ENCODE measurements around the gene MPZL2. TPM values are rescaled to one million over a fixed set of nuclear protein-coding genes. Genes with fewer than 3 reads are reported as not detected.

Gene MPZL2
- total RNA-seq, 2 experiments from 2014 or later = 15.8 to 17.8 TPM

- no peak overlapping the region for H3K27ac Mint-ChIP-seq
Observed at GRCh38 chr11:118230088-118230487, 34.0 kb downstream of the MPZL2 start.

DNA sequence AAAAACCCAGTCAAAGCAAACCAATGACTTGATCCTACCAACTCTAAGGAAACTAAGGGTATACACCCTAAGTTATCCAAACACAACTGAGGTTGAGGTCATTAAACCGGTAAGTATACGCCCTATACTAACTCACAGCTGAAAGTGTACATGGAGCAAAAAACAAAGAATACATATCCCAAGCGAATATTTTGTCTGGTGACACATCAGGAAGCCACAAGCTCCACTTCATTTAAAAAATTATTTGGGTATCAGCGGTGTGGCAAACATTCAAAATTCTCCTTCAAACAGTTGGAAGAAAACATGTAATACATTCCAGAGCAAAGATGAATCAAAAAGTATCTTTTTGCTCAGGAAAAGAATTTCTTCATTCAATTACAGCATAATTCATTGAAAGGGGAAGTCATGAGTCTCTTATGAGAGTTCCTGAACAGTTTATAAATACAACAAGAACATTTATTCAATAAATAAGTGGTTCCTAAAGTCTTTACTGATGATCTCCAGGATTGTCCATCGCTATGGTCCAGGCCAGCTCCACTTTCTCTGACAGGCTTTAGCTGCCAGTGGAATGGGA, 34.7 kb downstream of the MPZL2 start:
- H3K36me3 Mint-ChIP-seq = peaks cover 71% of the 10 kb centered on the region
- peaks cover 41% of the 10 kb centered on the region for H3K4me1 Mint-ChIP-seq (ENCODE audit: low read depth)
- CTCF ChIA-PET = interaction anchor here (1.0 to 3.2 kb wide), 2 partner anchors 10 to 31 kb away, joined by 5 to 8 read pairs; no protein-coding TSS in a partner anchor
- DNase-seq = no peak
- POLR2A ChIA-PET = interaction anchor here (0.7 to 3.4 kb wide), 5 partner anchors 9 to 231 kb away, joined by 3 to 27 read pairs (median 4); no protein-coding TSS in a partner anchor
- H3K27ac Mint-ChIP-seq = no peak overlapping the region
- no peak overlapping the region for H3K4me3 Mint-ChIP-seq
- peaks cover 7% of the 10 kb centered on the region for H3K9me3 Mint-ChIP-seq
- intact Hi-C loops (cut with micrococcal nuclease) = no loop called here
- no peaks in the 10 kb centered on the region for H3K27me3 Mint-ChIP-seq

More at GRCh38 chr11:118230088-118230487, 34.0 kb downstream of the MPZL2 start:
- Mint-ChIP-seq H3K9me3 (peaks cover 6% of the 10 kb centered on the region), H3K36me3 (peaks cover 71% of the 10 kb centered on the region), H3K27me3 (no peaks in the 10 kb centered on the region), H3K4me3 (no peak overlapping the region), H3K4me1 (ENCODE audit: low read depth) (peaks cover 34% of the 10 kb centered on the region)
- peak; percentile 44 for DNase-seq
- ChIA-PET POLR2A (interaction anchor here (0.7 to 3.4 kb wide), 6 partner anchors 10 to 232 kb away, joined by 3 to 27 read pairs (median 4); no protein-coding TSS in a partner anchor), CTCF (interaction anchor here (1.5 to 3.2 kb wide), 2 partner anchors 10 to 68 kb away, joined by 3 to 8 read pairs; no protein-coding TSS in a partner anchor)
- intact Hi-C loops (cut with micrococcal nuclease) = no loop called here

GRCh38 chr11:118227865-118228785, 36.0 kb downstream of the MPZL2 start:
- ChIA-PET POLR2A (interaction anchor here (3.4 to 4.6 kb wide), 3 partner anchors 12 to 13 kb away, joined by 27 to 97 read pairs (median 81); no protein-coding TSS in a partner anchor), CTCF (interaction anchor here (1.3 to 3.2 kb wide), 4 partner anchors 10 to 13 kb away, joined by 6 to 14 read pairs (median 11); no protein-coding TSS in a partner anchor)
- peaks cover 47% of the 10 kb centered on the region for H3K4me1 Mint-ChIP-seq (ENCODE audit: low read depth)
- no peaks in the 10 kb centered on the region for H3K27me3 Mint-ChIP-seq
- peaks cover 7% of the 10 kb centered on the region for H3K9me3 Mint-ChIP-seq
- peak overlapping the region; percentile 45 for H3K4me3 Mint-ChIP-seq
- peaks cover 69% of the 10 kb centered on the region for H3K36me3 Mint-ChIP-seq
- peak; percentile 43 for DNase-seq
- no peak overlapping the region for H3K27ac Mint-ChIP-seq
- intact Hi-C loops (cut with micrococcal nuclease) = no loop called here

DNA sequence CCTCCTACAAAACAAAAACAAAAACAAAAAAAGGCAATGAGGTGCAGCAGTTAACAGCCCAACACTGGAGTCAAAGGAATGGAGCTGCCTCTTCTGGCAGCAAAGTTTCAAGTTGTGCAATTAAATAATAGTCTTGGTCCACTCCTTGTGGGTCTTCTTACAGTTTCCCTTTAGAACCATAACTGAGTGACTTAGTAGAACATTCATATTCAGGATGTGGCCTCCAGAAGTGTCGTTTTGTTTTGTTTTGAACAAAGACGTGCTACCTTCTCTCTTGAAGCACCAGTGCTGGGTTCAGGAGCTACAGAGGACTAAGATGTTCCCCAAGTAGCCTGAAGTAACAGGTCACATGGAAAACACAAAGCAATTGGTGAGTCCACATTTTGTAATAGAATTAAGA, 37.3 kb downstream of the MPZL2 start:
- H3K4me3 Mint-ChIP-seq = peak overlapping the region; percentile 10
- peaks cover 7% of the 10 kb centered on the region for H3K9me3 Mint-ChIP-seq
- POLR2A ChIA-PET = interaction anchor here (0.8 to 4.6 kb wide), 7 partner anchors 10 to 77 kb away, joined by 3 to 97 read pairs (median 5); no protein-coding TSS in a partner anchor
- intact Hi-C loops (cut with micrococcal nuclease) = no loop called here
- H3K27ac Mint-ChIP-seq = no peak overlapping the region
- CTCF ChIA-PET = interaction anchor here (0.7 to 1.9 kb wide), 8 partner anchors 9 to 122 kb away, joined by 3 to 14 read pairs (median 6); partner anchors contain the start of gene CD3D
- H3K36me3 Mint-ChIP-seq = peaks cover 73% of the 10 kb centered on the region
- no peaks in the 10 kb centered on the region for H3K27me3 Mint-ChIP-seq
- peaks cover 59% of the 10 kb centered on the region for H3K4me1 Mint-ChIP-seq (ENCODE audit: low read depth)
- DNase-seq = no peak

- CTCF ChIA-PET = interaction anchor here (1.4 to 1.9 kb wide), 6 partner anchors 9 to 116 kb away, joined by 3 to 14 read pairs (median 8); partner anchors contain the start of gene CD3D
- POLR2A ChIA-PET = interaction anchor here (0.6 to 4.6 kb wide), 9 partner anchors 10 to 78 kb away, joined by 3 to 97 read pairs (median 5); no protein-coding TSS in a partner anchor
- Mint-ChIP-seq H3K9me3 (peaks cover 7% of the 10 kb centered on the region), H3K4me1 (ENCODE audit: low read depth) (peaks cover 64% of the 10 kb centered on the region), H3K4me3 (no peak overlapping the region), H3K27ac (no peak overlapping the region), H3K36me3 (peaks cover 77% of the 10 kb centered on the region), H3K27me3 (no peaks in the 10 kb centered on the region)
- DNase-seq = no peak
- intact Hi-C loops (cut with micrococcal nuclease) = no loop called here
Observed at GRCh38 chr11:118226296-118226695, 37.8 kb downstream of the MPZL2 start.

DNA sequence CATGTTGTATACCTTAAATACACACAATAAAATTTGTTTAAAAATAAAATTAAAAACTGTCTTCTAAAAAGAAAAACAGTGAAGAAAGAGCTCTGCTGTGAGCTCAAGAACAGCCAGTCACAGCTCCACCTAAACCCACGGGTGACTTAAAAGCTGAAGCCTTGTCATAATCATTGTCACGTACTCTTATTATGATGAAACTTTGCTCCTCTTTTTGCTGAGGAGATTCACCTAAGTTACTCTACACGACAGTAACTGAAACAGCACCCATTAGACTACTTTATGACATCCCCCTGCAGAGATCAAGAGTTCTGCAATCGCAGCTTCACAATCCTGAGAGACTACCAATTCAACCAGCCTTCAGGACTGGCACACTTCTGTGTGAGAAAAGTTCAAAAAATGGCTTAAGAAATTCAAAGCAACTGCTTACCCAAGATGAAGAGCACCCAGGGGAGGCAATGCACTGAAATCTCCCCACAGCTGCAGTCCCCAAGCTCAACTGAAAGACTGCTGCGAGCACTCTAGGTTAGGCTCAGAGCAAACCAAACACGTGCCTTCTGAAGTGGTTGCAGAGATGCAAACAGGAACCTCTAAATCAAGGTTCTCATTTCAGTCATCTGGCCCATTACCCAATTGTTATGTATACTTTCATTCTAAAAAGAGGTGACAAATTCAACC, 39.4 kb downstream of the MPZL2 start, which contains the start of gene JAML:
TSS of gene JAML (minus strand) at position 501 of the 678 bp plus-strand sequence. CDS start 10,145 bp downstream, outside the sequence.
- Mint-ChIP-seq H3K9me3 (peaks cover 7% of the 10 kb centered on the region), H3K27ac (peak within 1 kb of the TSS; percentile 97), H3K36me3 (peaks cover 83% of the 10 kb centered on the region), H3K4me1 (ENCODE audit: low read depth) (peaks cover 80% of the 10 kb centered on the region), H3K27me3 (no peaks in the 10 kb centered on the region), H3K4me3 (peak within 1 kb of the TSS; percentile 82)
- intact Hi-C loops (cut with micrococcal nuclease) = loop anchor here (1.0 kb wide), 4 partner anchors 7 to 27 kb away; no protein-coding TSS in a partner anchor
- DNase-seq = peak; percentile 84
- ChIA-PET CTCF (interaction anchor here (0.6 to 1.8 kb wide), 11 partner anchors 8 to 118 kb away, joined by 3 to 12 read pairs (median 6); partner anchors contain the start of genes CD3D and MPZL3), POLR2A (interaction anchor here (0.8 to 4.6 kb wide), 15 partner anchors 8 to 214 kb away, joined by 3 to 97 read pairs (median 9); partner anchors contain the start of genes CD3D, CD3E and MPZL3)

DNA sequence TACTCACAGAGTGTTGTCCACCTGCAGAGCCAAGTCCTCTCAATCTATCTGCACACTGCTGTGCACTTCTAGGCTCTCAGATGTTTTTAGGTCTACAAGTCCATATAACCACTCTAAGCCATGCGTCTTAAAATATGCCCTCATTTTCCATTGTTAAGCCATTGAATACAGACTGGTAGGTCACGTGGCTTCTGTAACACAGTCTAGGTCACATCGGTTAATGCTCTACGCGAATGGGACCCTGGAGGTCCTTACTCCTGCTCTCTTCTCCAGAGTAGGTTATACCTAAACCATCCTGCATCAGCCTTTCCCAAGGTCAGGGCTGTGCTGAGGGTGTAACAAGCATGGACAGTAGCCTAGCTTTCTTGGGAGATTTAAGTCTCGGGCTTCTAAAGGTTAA, 40.1 kb downstream of the MPZL2 start:
- POLR2A ChIA-PET = interaction anchor here (0.8 to 4.6 kb wide), 13 partner anchors 8 to 214 kb away, joined by 3 to 97 read pairs (median 9); partner anchors contain the start of genes CD3D, CD3E and MPZL3
- Mint-ChIP-seq H3K4me3 (peak overlapping the region; percentile 82), H3K4me1 (ENCODE audit: low read depth) (peaks cover 87% of the 10 kb centered on the region), H3K27me3 (no peaks in the 10 kb centered on the region), H3K27ac (peak overlapping the region; percentile 97), H3K9me3 (peaks cover 7% of the 10 kb centered on the region), H3K36me3 (peaks cover 83% of the 10 kb centered on the region)
- CTCF ChIA-PET = interaction anchor here (0.9 to 1.8 kb wide), 10 partner anchors 8 to 72 kb away, joined by 3 to 12 read pairs (median 6); partner anchors contain the start of gene MPZL3
- intact Hi-C loops (cut with micrococcal nuclease) = loop anchor here (1.0 kb wide), 3 partner anchors 8 to 27 kb away; no protein-coding TSS in a partner anchor
- DNase-seq = no peak

- ChIA-PET CTCF (interaction anchor here (1.6 to 1.8 kb wide), 5 partner anchors 17 to 28 kb away, joined by 3 to 12 read pairs (median 7); partner anchors contain the start of gene MPZL3), POLR2A (interaction anchor here (1.0 to 4.6 kb wide), 8 partner anchors 7 to 119 kb away, joined by 4 to 97 read pairs (median 10); partner anchors contain the start of genes CD3D and MPZL3)
- Mint-ChIP-seq H3K27ac (peak overlapping the region; percentile 97), H3K27me3 (no peaks in the 10 kb centered on the region), H3K9me3 (peaks cover 7% of the 10 kb centered on the region), H3K36me3 (peaks cover 83% of the 10 kb centered on the region), H3K4me3 (peak overlapping the region; percentile 82), H3K4me1 (ENCODE audit: low read depth) (peaks cover 89% of the 10 kb centered on the region)
- intact Hi-C loops (cut with micrococcal nuclease) = loop anchor here (1.0 kb wide), 1 partner anchor 22 kb away; no protein-coding TSS in a partner anchor
- DNase-seq = no peak
Observed at GRCh38 chr11:118223570-118223969, 40.5 kb downstream of the MPZL2 start.

DNA sequence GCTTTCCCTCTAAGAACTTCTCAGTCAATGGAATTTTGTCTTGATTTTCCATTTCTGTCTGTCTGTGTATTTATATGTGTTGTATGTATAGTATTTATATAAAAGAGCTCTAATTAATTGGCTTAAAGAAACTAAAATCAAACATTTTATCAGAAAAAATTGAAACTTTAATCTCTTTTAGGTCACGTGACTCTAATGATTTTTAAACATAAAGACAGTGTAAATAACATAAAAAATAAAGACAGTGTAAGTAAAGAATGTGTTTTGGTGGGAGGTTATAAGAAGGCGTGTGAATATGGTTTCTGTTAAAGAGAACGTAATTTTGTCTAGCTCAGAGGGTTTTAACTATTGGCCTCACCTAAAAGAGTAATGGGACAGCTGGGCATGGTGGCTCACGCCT, 41.7 kb downstream of the MPZL2 start:
- Mint-ChIP-seq H3K36me3 (peaks cover 74% of the 10 kb centered on the region), H3K27me3 (no peaks in the 10 kb centered on the region), H3K9me3 (peaks cover 7% of the 10 kb centered on the region), H3K4me1 (ENCODE audit: low read depth) (peaks cover 89% of the 10 kb centered on the region), H3K27ac (peak overlapping the region; percentile 97), H3K4me3 (peak overlapping the region; percentile 78)
- DNase-seq = no peak
- ChIA-PET CTCF (interaction anchor here (0.9 to 3.1 kb wide), 4 partner anchors 16 to 70 kb away, joined by 3 to 12 read pairs (median 4); no protein-coding TSS in a partner anchor), POLR2A (interaction anchor here (0.6 to 7.6 kb wide), 3 partner anchors 19 to 24 kb away, joined by 3 to 75 read pairs (median 3); no protein-coding TSS in a partner anchor)
- intact Hi-C loops (cut with micrococcal nuclease) = no loop called here

DNA sequence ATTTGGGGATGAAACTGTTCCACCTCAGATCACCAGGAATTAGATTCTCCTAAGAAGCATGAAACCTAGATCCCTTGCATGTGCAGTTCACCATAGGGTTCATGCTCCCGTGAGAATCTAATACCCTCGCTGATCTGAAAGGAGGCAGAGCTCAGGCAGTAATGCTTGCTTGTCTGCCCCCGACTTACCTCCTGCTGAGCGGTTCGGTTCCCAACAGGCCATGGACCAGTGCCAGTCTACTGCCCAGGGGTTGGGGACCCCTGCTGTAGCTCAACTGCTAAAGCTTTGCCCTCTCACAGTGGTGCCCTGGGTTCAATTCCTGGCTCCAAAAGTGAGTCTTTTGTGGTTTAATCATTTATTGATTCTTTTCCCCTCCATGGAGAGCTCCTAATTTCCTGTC, 42.7 kb downstream of the MPZL2 start:
- peaks cover 89% of the 10 kb centered on the region for H3K4me1 Mint-ChIP-seq (ENCODE audit: low read depth)
- H3K36me3 Mint-ChIP-seq = peaks cover 66% of the 10 kb centered on the region
- peak overlapping the region; percentile 97 for H3K27ac Mint-ChIP-seq
- peaks cover 7% of the 10 kb centered on the region for H3K9me3 Mint-ChIP-seq
- intact Hi-C loops (cut with micrococcal nuclease) = no loop called here
- H3K4me3 Mint-ChIP-seq = peak overlapping the region; percentile 81
- no peaks in the 10 kb centered on the region for H3K27me3 Mint-ChIP-seq
- ChIA-PET CTCF (interaction anchor here (1.1 to 3.1 kb wide), 3 partner anchors 19 to 71 kb away, joined by 3 to 12 read pairs (median 7); no protein-coding TSS in a partner anchor), POLR2A (interaction anchor here (0.6 to 7.6 kb wide), 3 partner anchors 20 to 138 kb away, joined by 3 to 75 read pairs (median 3); partner anchors contain the start of gene UBE4A)
- DNase-seq = no peak
